Natural killer cell treated with Interleukin-12 subunit alpha and Interleukin-12 subunit beta and Interleukin-15 and Interleukin-18, amount 100 ng/mL, for 72 hours (primary cell): Measurements from ENCODE around the gene RAMP3. TPM values are rescaled to one million over a fixed set of nuclear protein-coding genes. Genes with fewer than 3 reads are reported as not detected.
A peak's percentile ranks its signal among the peaks of the same experiment; 100 is the strongest.
"Not testable (repeated sequence)": the region's sequence is repeated elsewhere in the genome, so short reads cannot be mapped to it uniquely, and the experiment has no call there.

ENCODE experiments used
- ATAC-seq, 2 donors: fragments of 150-1000 bp; cut with Tn5 transposase in 1 of 2; sonication (Bioruptor Pico), chemical (Tn5 transposase) in 1 of 2; 2 replicates each; pipeline ENCODE4 v1.10.0; 2021
- DNase-seq: peaks from one replicate; pipeline ENCODE4 v3.0.0; 2022; ENCODE audit warnings: low spot score
- H3K27ac Mint-ChIP-seq, 2 donors: 1 replicate in 1 of 2; 2 replicates in 1 of 2; pipeline ENCODE4 v1.8.0; 2022; ENCODE audit warnings: mixed read lengths in 2 of 2, mild to moderate bottlenecking in 1 of 2, moderate library complexity in 1 of 2
- H3K27me3 Mint-ChIP-seq, 2 donors: 1 replicate in 1 of 2; 2 replicates in 1 of 2; pipeline ENCODE4 v1.8.0; 2022; ENCODE audit warnings: mixed read lengths in 2 of 2
- H3K36me3 Mint-ChIP-seq: one replicate; pipeline ENCODE4 v1.8.0; 2022; ENCODE audit warnings: mixed read lengths
- H3K4me1 Mint-ChIP-seq, 2 donors: 1 replicate in 1 of 2; 2 replicates in 1 of 2; pipeline ENCODE4 v1.8.0; 2022; ENCODE audit warnings: low read depth in 2 of 2, mixed read lengths in 2 of 2, mild to moderate bottlenecking in 1 of 2
- H3K4me3 Mint-ChIP-seq: one replicate; pipeline ENCODE4 v1.8.0; 2022; ENCODE audit warnings: mixed read lengths
- H3K9me3 Mint-ChIP-seq: 2 replicates; pipeline ENCODE4 v1.8.0; 2022; ENCODE audit warnings: mixed read lengths
- total RNA-seq, 2 donors: library from RNA; stranded (reverse); gene quantifications; one replicate each; pipeline ENCODE4 v1.2.3, GENCODE V29; 2022

Gene RAMP3
- total RNA-seq, 2 donors from 2014 or later = not detected

DNA sequence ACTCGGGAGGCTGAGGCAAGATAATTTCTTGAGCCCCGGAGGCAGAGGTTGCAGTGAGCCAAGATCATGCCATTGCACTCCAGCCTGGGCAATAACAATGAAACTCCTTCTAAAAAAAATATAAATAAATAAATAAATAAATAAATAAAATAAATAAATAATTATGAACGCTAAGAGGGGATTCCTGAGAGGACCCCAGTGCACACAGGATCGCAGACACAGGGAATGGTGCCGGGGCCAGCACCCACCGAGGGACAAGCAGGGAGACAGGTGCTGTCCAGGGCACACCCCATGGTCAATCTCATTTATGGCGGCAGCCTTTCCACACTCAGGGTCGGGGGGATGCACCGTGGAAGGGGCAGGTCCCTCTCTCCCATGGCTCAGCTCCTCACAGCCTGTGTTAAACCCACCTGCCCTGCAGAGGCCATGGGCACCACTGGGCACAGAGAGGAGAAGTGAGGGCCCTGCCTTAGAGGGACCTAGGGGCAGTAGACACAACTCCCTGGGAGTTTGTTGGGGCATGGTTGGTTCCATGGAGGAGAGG is 2.2 kb upstream of the RAMP3 start:
- Mint-ChIP-seq H3K27ac (no peak overlapping the region), H3K36me3 (no peaks in the 10 kb centered on the region), H3K4me1 (peaks cover 3 to 6% of the 10 kb centered on the region in 2 donors), H3K27me3 (peaks cover 17 to 19% of the 10 kb centered on the region in 2 donors), H3K4me3 (no peak overlapping the region), H3K9me3 (no peaks in the 10 kb centered on the region)
- ATAC-seq (no peak), DNase-seq (peak; percentile 8)

DNA sequence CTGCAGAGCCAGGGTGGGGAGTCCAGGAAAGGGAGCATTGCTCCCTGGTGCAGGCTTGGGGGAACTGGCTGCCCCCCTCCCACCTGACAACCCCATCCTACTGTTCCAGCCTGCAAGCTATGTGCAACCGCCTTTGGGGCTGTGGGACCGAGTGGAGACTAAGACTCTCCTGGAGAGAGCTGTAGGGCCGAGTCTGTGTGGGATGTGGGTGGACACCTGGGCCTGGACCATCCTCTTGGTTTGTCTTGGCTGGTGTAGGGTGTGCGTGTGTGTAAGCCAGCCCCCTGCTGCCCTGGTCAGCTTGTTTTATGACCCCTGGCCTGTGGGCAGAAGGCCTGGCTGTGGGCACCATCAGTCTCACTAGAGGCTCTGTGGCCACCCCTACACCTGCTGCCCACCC is 1.6 kb upstream of the RAMP3 start:
- Mint-ChIP-seq H3K27ac (no peak overlapping the region), H3K9me3 (no peaks in the 10 kb centered on the region), H3K27me3 (peaks cover 15 to 19% of the 10 kb centered on the region in 2 donors), H3K4me1 (peaks cover 6 to 9% of the 10 kb centered on the region in 2 donors), H3K4me3 (no peak overlapping the region), H3K36me3 (no peaks in the 10 kb centered on the region)
- peak; percentile 38 for DNase-seq
- no peak for ATAC-seq

DNA sequence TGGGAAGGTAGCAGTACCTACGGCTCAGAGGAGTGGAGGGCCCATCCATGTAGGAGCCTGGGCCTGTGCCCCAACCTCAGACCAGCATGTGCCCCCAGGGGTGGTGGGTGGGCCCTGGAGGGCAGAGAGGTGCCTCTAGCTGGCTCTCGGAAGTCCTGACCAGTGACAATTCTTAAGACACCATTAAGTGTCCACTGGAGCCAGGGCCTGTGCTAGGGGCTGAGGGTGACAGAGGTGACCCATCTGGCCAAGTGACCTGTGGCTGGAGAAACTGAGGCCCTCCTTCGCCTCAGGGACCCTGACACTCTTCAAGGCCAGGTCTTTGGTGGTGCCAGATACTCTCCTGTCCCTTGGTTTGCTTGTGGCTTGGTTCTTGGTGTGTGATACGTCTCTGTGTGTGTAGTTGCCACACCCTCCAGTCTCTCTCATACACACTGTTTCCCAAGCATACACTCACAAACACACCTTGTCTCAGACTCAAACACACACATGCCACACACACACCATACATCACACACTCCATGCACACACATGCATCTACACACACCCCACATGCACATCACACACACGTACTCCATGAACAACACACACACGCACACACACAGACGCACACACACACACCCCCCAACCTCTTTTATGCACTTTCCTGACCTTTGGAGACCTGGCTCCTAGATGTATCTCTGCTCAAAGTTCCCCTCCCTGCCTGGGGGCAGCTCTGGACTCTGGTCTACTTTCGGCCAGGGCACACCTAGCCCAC is 897 bp upstream of the RAMP3 start:
- H3K27me3 Mint-ChIP-seq = peaks cover 19 to 20% of the 10 kb centered on the region in 2 donors
- H3K36me3 Mint-ChIP-seq = no peaks in the 10 kb centered on the region
- ATAC-seq (no peak), DNase-seq (peak; percentile 48)
- no peak overlapping the region for H3K27ac Mint-ChIP-seq
- no peak overlapping the region for H3K4me3 Mint-ChIP-seq
- H3K9me3 Mint-ChIP-seq = no peaks in the 10 kb centered on the region
- peaks cover 9 to 14% of the 10 kb centered on the region in 2 donors for H3K4me1 Mint-ChIP-seq

DNA sequence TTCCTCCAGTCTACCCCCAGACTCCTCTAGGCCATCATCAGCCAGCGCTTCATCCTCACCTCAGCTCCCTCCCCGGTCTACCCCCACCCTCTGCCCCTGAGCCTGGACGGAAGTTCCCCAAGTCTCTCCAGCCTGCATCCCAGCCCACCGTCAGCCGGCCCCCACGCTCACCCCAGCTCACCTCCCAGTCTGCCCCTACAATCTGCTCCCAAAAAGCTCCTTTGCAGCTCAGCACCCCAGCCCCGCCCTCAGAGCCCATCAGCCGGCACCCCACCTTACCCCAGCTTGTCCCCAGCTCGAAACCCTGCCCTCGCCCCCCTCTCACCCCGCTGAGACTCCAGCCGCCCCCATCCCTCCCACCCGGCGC is 322 bp upstream of the RAMP3 start:
- peak; percentile 10 for DNase-seq
- Mint-ChIP-seq H3K9me3 (no peaks in the 10 kb centered on the region), H3K4me3 (no peak overlapping the region), H3K27me3 (peaks cover 19 to 20% of the 10 kb centered on the region in 2 donors), H3K4me1 (peaks cover 9 to 14% of the 10 kb centered on the region in 2 donors), H3K27ac (no peak overlapping the region), H3K36me3 (no peaks in the 10 kb centered on the region)
- no peak for ATAC-seq

DNA sequence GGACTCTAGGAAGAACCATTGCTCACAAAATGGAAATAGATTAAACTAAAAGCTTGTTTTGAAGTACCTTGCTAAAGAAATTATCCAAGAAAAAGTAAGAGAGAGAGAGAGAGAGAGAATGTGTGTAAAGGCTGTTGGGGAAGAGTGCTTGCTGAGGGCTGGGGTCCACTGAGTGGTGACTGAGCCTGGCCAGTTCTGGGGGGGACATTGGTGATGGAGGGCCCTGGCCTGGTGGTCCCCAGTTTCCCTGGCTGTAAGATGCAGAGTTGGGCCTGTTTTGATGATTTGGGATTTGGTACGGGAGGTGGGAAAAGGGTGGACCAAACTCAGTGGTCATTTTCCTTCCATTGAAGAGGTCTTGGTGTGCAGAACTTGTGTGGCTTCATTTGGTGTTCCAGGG is 880 bp downstream of the RAMP3 start:
- Mint-ChIP-seq H3K4me1 (peaks cover 9 to 18% of the 10 kb centered on the region in 2 donors), H3K9me3 (no peaks in the 10 kb centered on the region), H3K27me3 (peaks cover 19 to 20% of the 10 kb centered on the region in 2 donors), H3K4me3 (no peak overlapping the region), H3K36me3 (no peaks in the 10 kb centered on the region), H3K27ac (peak overlapping the region in 1 of 2 donors; percentile 29)
- ATAC-seq (no peak), DNase-seq (peak; percentile 13)

DNA sequence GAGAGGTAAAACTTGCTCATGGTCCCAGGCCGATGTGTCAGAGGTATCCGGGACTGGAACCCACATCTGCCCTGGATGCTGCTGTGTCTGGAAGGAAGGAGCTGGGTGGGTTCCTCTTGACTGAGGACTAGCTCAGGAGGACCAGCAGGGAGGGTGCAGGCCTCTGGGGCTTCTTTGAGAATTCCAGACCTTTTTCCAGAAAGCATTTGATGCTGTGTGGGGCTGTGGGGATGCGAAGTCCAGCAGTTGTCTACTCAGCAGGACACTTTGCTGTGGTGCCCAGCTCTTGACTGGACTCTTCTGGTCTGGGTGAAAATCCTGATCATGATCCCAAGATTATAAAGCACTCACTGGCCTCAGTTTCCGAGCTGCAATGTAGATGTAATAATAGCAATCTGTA is 1.7 kb downstream of the RAMP3 start:
- Mint-ChIP-seq H3K36me3 (no peaks in the 10 kb centered on the region), H3K27me3 (peaks cover 19 to 20% of the 10 kb centered on the region in 2 donors), H3K9me3 (no peaks in the 10 kb centered on the region), H3K4me1 (peaks cover 9 to 18% of the 10 kb centered on the region in 2 donors), H3K27ac (no peak overlapping the region), H3K4me3 (no peak overlapping the region)
- no peak for ATAC-seq
- DNase-seq = peak; percentile 55

DNA sequence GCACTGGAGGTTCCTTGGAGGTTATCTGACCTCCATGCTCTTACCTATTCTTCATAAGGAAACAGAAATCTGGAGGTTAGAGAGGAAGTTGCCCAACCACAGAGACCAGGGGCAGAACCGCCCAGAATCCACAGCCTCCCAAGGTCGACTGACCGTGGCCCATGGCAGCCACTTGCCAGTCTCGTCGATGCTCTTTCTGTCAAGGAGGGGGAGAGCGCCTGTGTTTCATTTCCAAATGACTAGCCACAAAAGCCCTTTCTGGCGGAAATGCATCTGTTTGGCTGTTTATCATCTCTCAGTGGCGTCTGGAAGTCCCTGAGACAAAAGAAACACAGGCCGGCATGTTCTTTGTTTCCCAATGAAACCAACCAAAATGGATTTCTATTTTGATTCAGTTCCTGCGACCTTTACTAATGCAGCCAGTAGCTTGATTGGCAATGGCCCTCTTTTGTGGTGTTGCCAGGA is 2.9 kb downstream of the RAMP3 start:
- peak; percentile 25 to 65 for ATAC-seq
- Mint-ChIP-seq H3K27me3 (peaks cover 19 to 22% of the 10 kb centered on the region in 2 donors), H3K27ac (no peak overlapping the region), H3K4me1 (peaks cover 9 to 18% of the 10 kb centered on the region in 2 donors), H3K36me3 (peaks cover 4% of the 10 kb centered on the region), H3K9me3 (peaks cover 5% of the 10 kb centered on the region), H3K4me3 (no peak overlapping the region)
- DNase-seq = peak; percentile 57

DNA sequence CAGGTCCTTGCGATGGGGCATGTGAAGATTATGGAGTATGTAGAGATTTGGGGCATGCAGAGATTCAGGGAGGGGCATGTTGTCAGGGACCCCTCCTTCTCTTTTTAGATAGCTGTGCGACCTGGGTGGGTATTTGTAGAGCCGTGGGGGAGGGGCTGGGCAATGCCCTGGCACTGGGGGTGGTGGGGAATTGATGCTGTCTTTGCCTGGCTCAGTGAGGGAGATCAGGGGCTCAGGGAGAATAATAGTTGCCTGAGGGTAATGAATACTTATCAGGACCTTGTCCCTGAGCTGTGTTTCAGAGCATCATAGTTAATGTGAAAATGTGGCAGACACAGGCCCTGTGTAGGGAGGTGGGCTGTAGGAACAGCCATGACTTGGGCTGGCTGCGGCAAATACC is 3.5 kb downstream of the RAMP3 start:
- H3K4me1 Mint-ChIP-seq = peaks cover 9 to 18% of the 10 kb centered on the region in 2 donors
- no peak for ATAC-seq
- peak overlapping the region in 1 of 2 donors; percentile 11 for H3K27ac Mint-ChIP-seq
- H3K9me3 Mint-ChIP-seq = peaks cover 5% of the 10 kb centered on the region
- peaks cover 19 to 22% of the 10 kb centered on the region in 2 donors for H3K27me3 Mint-ChIP-seq
- peaks cover 4% of the 10 kb centered on the region for H3K36me3 Mint-ChIP-seq
- no peak overlapping the region for H3K4me3 Mint-ChIP-seq
- DNase-seq = no peak

DNA sequence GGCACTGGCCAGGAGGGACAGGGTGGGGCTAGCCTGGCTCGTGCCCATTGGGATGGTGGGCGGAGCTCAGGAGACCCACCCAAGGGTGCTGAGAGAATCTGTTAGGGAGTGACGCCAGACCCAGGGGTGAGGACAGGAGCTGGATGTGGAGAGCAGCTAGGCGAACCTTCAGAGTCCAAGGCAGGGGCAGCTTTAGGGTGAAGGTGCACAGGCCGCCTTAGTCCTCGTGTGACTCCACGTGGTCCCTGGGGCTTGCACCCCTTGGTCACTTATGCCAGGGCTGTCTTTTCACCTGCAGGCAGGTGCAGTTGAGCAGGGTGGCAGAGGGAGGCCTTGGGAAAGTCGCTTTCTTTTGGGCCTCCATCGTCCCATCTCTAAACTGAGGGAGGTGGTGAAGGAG is 4.3 kb downstream of the RAMP3 start:
- no peak overlapping the region for H3K27ac Mint-ChIP-seq
- no peak overlapping the region for H3K4me3 Mint-ChIP-seq
- ATAC-seq (no peak), DNase-seq (peak; percentile 37)
- H3K27me3 Mint-ChIP-seq = peaks cover 15 to 20% of the 10 kb centered on the region in 2 donors
- H3K36me3 Mint-ChIP-seq = peaks cover 4% of the 10 kb centered on the region
- peaks cover 5% of the 10 kb centered on the region for H3K9me3 Mint-ChIP-seq
- H3K4me1 Mint-ChIP-seq = peaks cover 9 to 18% of the 10 kb centered on the region in 2 donors

DNA sequence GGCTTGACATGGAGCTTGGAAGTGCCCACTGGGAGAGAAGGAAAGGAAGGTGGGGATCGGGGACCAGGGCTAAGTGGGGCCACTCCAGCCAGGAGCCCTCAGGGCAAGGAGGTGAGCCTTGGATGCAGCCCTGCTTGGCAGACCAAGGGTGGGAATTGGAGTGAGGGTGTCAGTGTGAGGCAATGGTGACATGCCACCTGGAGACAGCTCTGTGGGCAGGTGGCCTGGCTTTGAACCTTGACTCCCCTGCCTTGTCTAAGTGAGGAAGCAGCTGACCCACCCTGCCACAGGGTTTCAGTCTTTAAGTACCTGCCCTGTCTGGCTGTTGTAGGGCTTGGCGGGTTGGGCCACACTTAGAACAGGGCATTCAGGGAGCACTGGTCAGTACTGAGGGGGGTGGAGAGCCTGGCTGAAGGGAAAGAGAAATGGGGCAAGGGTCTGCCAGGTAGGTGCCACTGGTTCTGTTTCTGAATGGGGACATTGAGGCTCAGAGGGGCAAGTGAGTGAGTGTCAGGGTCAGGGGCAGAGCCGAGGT is 4.8 kb downstream of the RAMP3 start:
- no peak overlapping the region for H3K27ac Mint-ChIP-seq
- H3K4me1 Mint-ChIP-seq = peaks cover 9 to 18% of the 10 kb centered on the region in 2 donors

DNA sequence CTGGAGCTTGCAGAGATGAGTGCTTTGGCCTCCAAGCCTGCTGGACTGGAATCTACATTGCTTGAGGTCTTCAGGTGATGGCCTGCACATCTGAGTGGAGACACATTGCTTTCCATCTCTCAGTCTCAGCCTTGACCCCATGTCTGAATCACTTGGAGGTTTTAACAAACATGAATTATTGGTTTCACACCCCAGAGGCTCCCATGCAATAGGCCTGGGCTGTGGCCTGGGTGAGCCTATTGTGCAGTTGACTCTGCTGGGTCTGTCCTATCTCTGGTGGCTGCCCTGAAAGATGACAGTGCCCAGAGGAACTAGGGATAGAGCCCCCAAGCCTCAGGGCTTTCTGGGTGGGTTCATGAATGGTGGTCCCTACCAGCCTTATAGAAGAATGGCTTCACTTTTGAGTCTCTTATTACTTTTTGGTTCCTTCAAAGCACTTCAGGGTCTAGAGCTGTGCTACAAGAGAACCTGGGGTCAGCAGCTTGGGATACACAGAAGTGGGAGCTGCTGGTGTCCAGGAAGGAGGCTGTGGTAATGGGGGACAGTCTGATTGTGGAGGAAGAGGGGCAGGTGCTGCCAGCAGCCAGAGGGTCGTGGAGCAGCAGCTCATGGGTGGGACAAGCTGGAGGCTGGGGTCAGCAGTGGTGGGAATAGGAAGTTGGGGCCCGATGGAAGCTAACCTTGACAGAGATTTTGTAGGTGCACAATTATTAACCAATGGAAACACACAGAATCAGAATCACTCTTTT is 5.5 kb downstream of the RAMP3 start:
- DNase-seq (peak; percentile 60), ATAC-seq (peak; percentile 42 to 56)
- Mint-ChIP-seq H3K27me3 (peaks cover 9 to 20% of the 10 kb centered on the region in 2 donors), H3K36me3 (peaks cover 4% of the 10 kb centered on the region), H3K27ac (peak overlapping the region in 1 of 2 donors; percentile 36), H3K9me3 (peaks cover 5% of the 10 kb centered on the region), H3K4me3 (no peak overlapping the region), H3K4me1 (peaks cover 9 to 18% of the 10 kb centered on the region in 2 donors)

More for the DNA sequence above, 4.8 kb downstream of the RAMP3 start:
- no peak overlapping the region for H3K4me3 Mint-ChIP-seq
- H3K27me3 Mint-ChIP-seq = peaks cover 10 to 20% of the 10 kb centered on the region in 2 donors
- H3K9me3 Mint-ChIP-seq = peaks cover 5% of the 10 kb centered on the region
- H3K36me3 Mint-ChIP-seq = peaks cover 4% of the 10 kb centered on the region
- DNase-seq (peak; percentile 56), ATAC-seq (no peak)

DNA sequence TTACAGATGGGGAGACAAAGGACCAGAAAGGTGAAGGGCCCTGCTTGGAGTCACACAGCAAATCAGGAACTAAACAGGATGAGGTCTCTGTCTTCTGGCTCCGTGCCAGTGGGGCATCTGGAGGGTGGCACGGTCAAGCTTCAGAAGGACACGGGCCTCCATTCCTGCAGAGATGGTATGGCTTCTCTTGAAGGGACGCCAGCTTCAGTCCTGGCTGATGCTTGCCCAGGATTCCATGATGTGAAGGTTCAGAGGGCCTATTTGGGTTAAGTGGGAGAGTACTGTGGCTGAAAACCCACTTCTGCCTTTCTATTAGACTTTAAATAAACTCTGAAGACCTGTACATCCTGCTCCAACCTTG is 6.1 kb downstream of the RAMP3 start:
- ATAC-seq (no peak), DNase-seq (no peak)
- Mint-ChIP-seq H3K9me3 (peaks cover 5% of the 10 kb centered on the region), H3K27ac (no peak overlapping the region), H3K36me3 (peaks cover 4% of the 10 kb centered on the region), H3K27me3 (peaks cover 6 to 17% of the 10 kb centered on the region in 2 donors), H3K4me3 (no peak overlapping the region), H3K4me1 (peaks cover 9 to 18% of the 10 kb centered on the region in 2 donors)

DNA sequence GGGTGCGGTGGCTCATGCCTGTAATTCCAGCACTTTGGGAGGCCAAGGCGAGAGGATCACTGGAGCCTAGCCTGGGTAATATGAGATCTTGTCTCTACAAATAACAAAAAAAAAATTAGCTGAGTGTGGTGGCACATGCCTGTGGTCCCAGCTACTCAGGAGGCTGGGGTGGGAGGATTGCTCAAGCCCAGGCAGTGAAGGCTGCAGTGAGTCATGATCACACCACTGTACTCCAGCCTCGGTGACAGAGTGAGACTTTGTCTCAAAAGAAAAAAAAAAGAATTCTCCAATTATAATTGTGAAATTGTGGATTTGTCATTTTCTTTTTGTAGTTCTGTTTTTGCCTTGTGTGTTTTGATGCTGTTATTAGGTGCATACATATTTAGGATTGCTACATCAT is 6.7 kb downstream of the RAMP3 start:
- H3K9me3 Mint-ChIP-seq, H3K4me3 Mint-ChIP-seq, H3K27ac Mint-ChIP-seq, DNase-seq, H3K36me3 Mint-ChIP-seq: not testable (repeated sequence)
- H3K4me1 Mint-ChIP-seq = peaks cover 9 to 18% of the 10 kb centered on the region in 2 donors
- peak in 1 of 2 donors; percentile 64 for ATAC-seq
- peaks cover 8 to 15% of the 10 kb centered on the region in 2 donors for H3K27me3 Mint-ChIP-seq
